Fibroblast of the aortic adventitia (primary cell): ENCODE measurements around the gene VCL. TPM values are rescaled to one million over a fixed set of nuclear protein-coding genes. Genes with fewer than 3 reads are reported as not detected.

Experiments
- DNase-seq: peaks from one replicate; pipeline ENCODE4 v3.0.0-alpha.2; 2010; ENCODE audit warnings: low read depth
- H3K4me3 ChIP-seq: 2 replicates; pipeline ENCODE4 v1.5.1; 2011; ENCODE audit warnings: low read depth, mild to moderate bottlenecking, control low read depth, low read length, moderate library complexity
- CTCF ChIP-seq: IDR thresholded peaks from 2 replicates; pipeline ENCODE4 v1.5.1; 2011; ENCODE audit warnings: mild to moderate bottlenecking, low read length, control low read depth, inconsistent platforms; ENCODE audit not compliant: insufficient read depth
- total RNA-seq: library from RNA; depleted of rRNA; stranded (reverse); fragments of >200 nt; gene quantifications from 2 replicates; pipeline ENCODE4 v1.2.3, GENCODE V29; 2012; ENCODE audit warnings: low replicate concordance

The VCL gene
- total RNA-seq, 1 donor: 176 TPM

DNA sequence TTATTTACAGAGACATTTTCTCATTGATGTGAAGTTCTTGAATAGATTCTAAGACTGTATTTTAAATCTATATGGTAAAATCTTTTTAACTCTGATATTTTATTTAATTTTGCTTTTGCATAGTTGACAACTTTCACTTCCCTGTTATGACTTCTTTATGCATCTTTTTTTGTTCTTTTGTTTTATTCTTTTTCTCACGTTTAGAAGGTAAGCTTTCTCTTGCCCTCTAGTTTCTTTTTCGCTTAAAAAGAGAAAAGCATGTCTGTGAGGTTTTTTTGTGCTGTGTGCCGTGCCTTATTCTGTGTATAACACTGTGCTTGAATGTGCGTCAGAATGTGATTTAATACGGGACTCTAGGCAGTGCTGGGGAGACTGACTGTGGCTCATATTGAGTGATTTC is 78.0 kb downstream of the VCL start:
- TF ChIP-seq CTCF: no peak
- DNase-seq: no peak
- no peak overlapping the region for H3K4me3 ChIP-seq

GRCh38 chr10:74076961-74077360 is 79.0 kb downstream of the VCL start:
- H3K4me3 ChIP-seq: no peak overlapping the region
- no peak for DNase-seq
- no peak for TF ChIP-seq CTCF

DNA sequence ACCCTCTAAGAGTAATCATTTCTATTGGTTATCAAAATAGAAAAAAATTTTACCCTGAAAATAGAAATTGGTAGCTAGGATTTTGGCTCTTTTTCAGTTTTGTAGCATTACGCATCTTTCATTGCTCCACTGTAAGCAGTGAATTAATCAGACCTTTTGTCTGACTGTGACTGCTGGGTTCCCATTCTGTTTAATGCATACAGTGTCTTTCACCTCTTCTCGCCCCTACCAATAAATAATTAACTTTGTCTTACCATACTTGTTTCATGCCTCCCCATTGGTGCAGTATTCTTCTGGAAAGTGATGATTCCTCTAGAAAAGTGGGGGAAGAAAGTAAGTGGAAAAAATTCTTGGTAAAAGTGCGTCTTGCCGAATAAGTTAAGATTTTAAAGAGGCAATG is 79.5 kb downstream of the VCL start:
- no peak overlapping the region for H3K4me3 ChIP-seq
- no peak for DNase-seq
- TF ChIP-seq CTCF: no peak

DNA sequence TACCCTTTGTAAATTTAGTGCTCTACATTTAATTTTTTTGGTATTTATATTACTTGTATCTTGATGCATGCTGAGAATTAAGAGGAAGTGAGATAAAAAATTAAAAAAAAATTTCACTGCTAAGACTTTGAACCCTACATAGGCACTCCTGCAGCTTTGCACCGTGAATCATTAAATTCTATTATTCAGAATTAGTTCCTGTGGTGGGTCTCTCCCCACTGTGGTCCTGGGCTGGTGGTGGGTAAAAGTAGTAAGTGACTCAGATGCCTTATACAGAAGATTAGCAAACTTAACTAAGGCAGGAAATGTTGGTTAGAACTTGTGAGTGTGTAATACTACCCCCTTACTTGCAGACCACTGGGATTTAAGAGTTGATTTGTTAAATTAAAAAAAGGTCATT is 80.1 kb downstream of the VCL start:
- no peak overlapping the region for H3K4me3 ChIP-seq
- TF ChIP-seq CTCF: no peak
- no peak for DNase-seq

- TF ChIP-seq CTCF: no peak
- peak; percentile 31 for DNase-seq
- no peak overlapping the region for H3K4me3 ChIP-seq
Measured at GRCh38 chr10:74079028-74079935, 81.4 kb downstream of the VCL start.

DNA sequence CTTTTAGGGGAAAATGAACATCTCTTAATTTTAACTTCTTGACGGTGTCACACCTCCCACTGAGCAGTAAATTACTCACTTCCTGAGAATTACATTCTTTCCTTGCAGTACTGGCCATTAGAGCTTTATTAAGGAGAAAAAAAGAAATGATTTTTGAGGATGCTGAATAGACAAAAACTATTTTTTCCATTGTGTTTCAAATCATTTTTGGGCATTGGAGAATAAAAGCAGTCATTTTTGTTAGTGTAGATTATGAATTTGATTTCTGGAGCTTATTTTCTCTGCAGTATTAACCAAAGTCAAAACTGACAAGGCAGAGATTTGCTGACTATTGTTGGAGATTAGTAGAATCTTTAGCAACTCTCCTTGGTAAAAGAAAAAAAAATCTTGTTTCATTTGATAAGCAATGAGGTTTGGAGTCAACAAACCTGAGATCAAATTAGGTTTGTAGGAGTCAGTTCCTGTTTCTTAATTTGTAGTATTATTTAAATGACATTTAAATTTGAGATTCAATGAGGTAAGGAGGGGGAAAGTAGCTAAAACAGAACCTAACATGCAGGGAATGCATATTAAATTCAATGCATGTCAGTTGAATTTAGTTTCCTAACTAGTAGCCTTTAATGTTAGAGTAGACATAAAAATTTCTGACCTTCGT is 82.1 kb downstream of the VCL start:
- TF ChIP-seq CTCF: no peak
- H3K4me3 ChIP-seq: no peak overlapping the region
- DNase-seq: peak; percentile 40
